ENCODE data around the gene CHMP2A.

- TF ChIP-seq TAF1 (IDR thresholded peaks at IDR 0.05; ENCODE audit: borderline replicate concordance, insufficient read depth, low read length), result no peak
- TF ChIP-seq POLR2AphosphoS5 (IDR thresholded peaks at IDR 0.05; ENCODE audit: low read depth, low read length), result no peak
Measured at GRCh38 chr19:58538257-58539168, 16.4 kb downstream of the CHMP2A start.

Data from PFSK-1 (cell line).